IMR-90 (cell line): ENCODE data around the gene RSU1. TPM values are rescaled to one million over a fixed set of nuclear protein-coding genes. Genes with fewer than 3 reads are reported as not detected.

Source experiments
- ATAC-seq: fragments of 200-7000 bp; cut with Tn5 transposase; 2 replicates; pipeline ENCODE4 v1.9.1; 2020; ENCODE audit warnings: low read depth, mild to moderate bottlenecking, moderate library complexity
- Bru-seq: library from RNA; stranded (reverse); fragments of 400-500 nt; gene quantifications from one replicate; lab custom pipeline; 2021; lab: Mats Ljungman, UMichigan
- BruChase-seq, 2 experiments: library from RNA; stranded (reverse); fragments of 400-500 nt; gene quantifications; one replicate each; lab custom pipeline; 2021; lab: Mats Ljungman, UMichigan
- BruUV-seq: library from RNA; stranded (reverse); fragments of 400-500 nt; replicated peaks from 2 replicates; lab custom pipeline; 2021; lab: Mats Ljungman, UMichigan
- CTCF ChIA-PET: fragments of 300-600 bp; formaldehyde crosslinking; extraction: SDS; loops from one replicate; lab custom pipeline; 2021; ENCODE audit warnings: antibody characterized with exemption; lab: Yijun Ruan, JAX
- POLR2A ChIA-PET: fragments of 300-600 bp; sonication (Branson Sonifier 250); formaldehyde crosslinking; loops from one replicate; lab custom pipeline; 2022; ENCODE audit warnings: antibody characterized with exemption; ENCODE audit not compliant: unreplicated experiment; lab: Charles Lee
- DNase-seq: peaks from one replicate; pipeline ENCODE4 v3.0.0; 2013
- H2AFZ ChIP-seq: replicated peaks from 2 replicates; pipeline ENCODE3; 2013; ENCODE audit warnings: low read length, mild to moderate bottlenecking; ENCODE audit not compliant: poor library complexity
- H2AK5ac ChIP-seq: 2 replicates; pipeline ENCODE4 v1.6.1; 2013; ENCODE audit warnings: low read depth, low read length, inconsistent platforms
- H2AK9ac ChIP-seq: replicated peaks from 2 replicates; pipeline ENCODE3; 2013; ENCODE audit warnings: mild to moderate bottlenecking, low read depth, low read length, moderate library complexity; ENCODE audit not compliant: poor library complexity
- H2BK120ac ChIP-seq: 2 replicates; pipeline ENCODE4 v1.6.1; 2013; ENCODE audit warnings: low read depth, low read length, inconsistent platforms
- H2BK15ac ChIP-seq: 3 replicates; pipeline ENCODE4 v1.6.1; 2013; ENCODE audit warnings: low read depth, low read length, inconsistent platforms
- H2BK20ac ChIP-seq: 2 replicates; pipeline ENCODE4 v1.6.1; 2013; ENCODE audit warnings: low read depth, mild to moderate bottlenecking, inconsistent platforms, low read length, moderate library complexity
- H2BK5ac ChIP-seq: 2 replicates; pipeline ENCODE4 v1.6.1; 2013; ENCODE audit warnings: mild to moderate bottlenecking, low read depth, low read length, inconsistent platforms; ENCODE audit not compliant: poor library complexity, severe bottlenecking
- H3K14ac ChIP-seq: replicated peaks from 2 replicates; pipeline ENCODE4 v1.6.1; 2013; ENCODE audit warnings: low read depth, low read length, inconsistent platforms
- H3K18ac ChIP-seq: 2 replicates; pipeline ENCODE4 v1.6.1; 2013; ENCODE audit warnings: low read depth, low read length, control low read depth
- H3K23ac ChIP-seq: 2 replicates; pipeline ENCODE4 v1.6.1; 2013; ENCODE audit warnings: low read depth, low read length, inconsistent platforms
- H3K27ac ChIP-seq: 2 replicates; pipeline ENCODE4 v1.5.1; 2013; ENCODE audit warnings: mild to moderate bottlenecking, control low read depth, low read length; ENCODE audit not compliant: insufficient read depth
- H3K27me3 ChIP-seq: 2 replicates; pipeline ENCODE4 v1.6.1; 2013; ENCODE audit warnings: low read length; ENCODE audit not compliant: control insufficient read depth, insufficient read depth
- H3K36me3 ChIP-seq: 2 replicates; pipeline ENCODE4 v1.6.1; 2013; ENCODE audit warnings: low read length, mixed read lengths; ENCODE audit not compliant: control insufficient read depth, insufficient read depth
- H3K4ac ChIP-seq: 2 replicates; pipeline ENCODE4 v1.6.1; 2013; ENCODE audit warnings: low read depth, low read length, inconsistent platforms
- H3K4me1 ChIP-seq: 2 replicates; pipeline ENCODE4 v1.6.1; 2013; ENCODE audit warnings: low read length, mixed read lengths; ENCODE audit not compliant: control insufficient read depth, insufficient read depth
- H3K4me2 ChIP-seq: 2 replicates; pipeline ENCODE4 v1.6.1; 2013; ENCODE audit warnings: low read depth, mild to moderate bottlenecking, control low read depth, low read length, moderate library complexity
- H3K4me3 ChIP-seq: 2 replicates; pipeline ENCODE4 v1.5.1; 2013; ENCODE audit warnings: low read depth, mild to moderate bottlenecking, control low read depth, low read length, moderate library complexity; ENCODE audit not compliant: insufficient read depth
- H3K56ac ChIP-seq: 2 replicates; pipeline ENCODE4 v1.6.1; 2013; ENCODE audit warnings: low read length, inconsistent platforms; ENCODE audit not compliant: insufficient read depth; ENCODE audit errors: extremely low read depth
- H3K79me1 ChIP-seq, 2 experiments: 2 replicates each; pipeline ENCODE4 v1.6.1; 2013; ENCODE audit warnings: low read length in 2 of 2, inconsistent platforms in 1 of 2, low read depth in 1 of 2
- H3K9ac ChIP-seq: 2 replicates; pipeline ENCODE4 v1.6.1; 2013; ENCODE audit warnings: low read depth, low read length, control low read depth
- H3K9me1 ChIP-seq: 2 replicates; pipeline ENCODE4 v1.6.1; 2013; ENCODE audit warnings: low read length, inconsistent platforms; ENCODE audit not compliant: insufficient read depth
- H3K9me3 ChIP-seq: 2 replicates; pipeline ENCODE4 v1.6.1; 2013; ENCODE audit warnings: low read length; ENCODE audit not compliant: control insufficient read depth, insufficient read depth
- H4K20me1 ChIP-seq: 2 replicates; pipeline ENCODE4 v1.6.1; 2013; ENCODE audit warnings: low read length, inconsistent platforms; ENCODE audit not compliant: insufficient read depth
- H4K5ac ChIP-seq: 2 replicates; pipeline ENCODE4 v1.6.1; 2013; ENCODE audit warnings: mild to moderate bottlenecking, low read depth, low read length, control low read depth
- H4K8ac ChIP-seq, 2 experiments: 2 replicates each; pipeline ENCODE4 v1.6.1; 2013; ENCODE audit warnings: low read depth in 2 of 2, low read length in 2 of 2, control low read depth in 1 of 2, inconsistent platforms in 1 of 2
- H4K91ac ChIP-seq: 2 replicates; pipeline ENCODE4 v1.6.1; 2013; ENCODE audit warnings: low read depth, low read length, inconsistent platforms; ENCODE audit not compliant: insufficient read depth
- BHLHE40 ChIP-seq: fragments of 150-350 bp; IDR thresholded peaks from 2 replicates; pipeline ENCODE4 v1.6.1; 2016; ENCODE audit warnings: mild to moderate bottlenecking, low read depth, low read length
- CEBPB ChIP-seq: IDR thresholded peaks from 2 replicates; pipeline ENCODE4 v1.6.1; 2012; ENCODE audit warnings: low read depth, low read length, improper control_type of control experiment
- ELK1 ChIP-seq: fragments of 150-350 bp; IDR thresholded peaks from 2 replicates; pipeline ENCODE4 v1.6.1; 2016; ENCODE audit warnings: low read depth, mild to moderate bottlenecking, low read length, moderate library complexity, borderline replicate concordance
- FOS ChIP-seq: fragments of 150-350 bp; IDR thresholded peaks from 2 replicates; pipeline ENCODE4 v1.6.1; 2016; ENCODE audit warnings: low read depth, low read length
- MAFK ChIP-seq: IDR thresholded peaks from 2 replicates; pipeline ENCODE4 v1.6.1; 2012; ENCODE audit warnings: low read depth, low read length, improper control_type of control experiment
- MAZ ChIP-seq: IDR thresholded peaks from 2 replicates; pipeline ENCODE4 v1.6.1; 2012; ENCODE audit warnings: low read depth, mild to moderate bottlenecking, low read length, improper control_type of control experiment, moderate library complexity, borderline replicate concordance
- MXI1 ChIP-seq: IDR thresholded peaks from 2 replicates; pipeline ENCODE4 v1.6.1; 2012; ENCODE audit warnings: low read depth, mild to moderate bottlenecking, low read length, moderate library complexity, borderline replicate concordance
- NFE2L2 ChIP-seq: fragments of 150-350 bp; IDR thresholded peaks from 2 replicates; pipeline ENCODE4 v1.6.1; 2016; ENCODE audit warnings: low read depth, mild to moderate bottlenecking, low read length
- POLR2A ChIP-seq: IDR thresholded peaks from 2 replicates; pipeline ENCODE4 v1.6.1; 2012; ENCODE audit warnings: mild to moderate bottlenecking, low read depth, low read length
- RFX5 ChIP-seq: IDR thresholded peaks from 2 replicates; pipeline ENCODE4 v1.8.0; 2012; ENCODE audit warnings: low read depth, mild to moderate bottlenecking, low read length, moderate library complexity
- SMC3 ChIP-seq: fragments of 150-350 bp; IDR thresholded peaks from 2 replicates; pipeline ENCODE4 v1.6.1; 2016; ENCODE audit warnings: low read depth, mild to moderate bottlenecking, antibody characterized with exemption, low read length, moderate library complexity
- USF2 ChIP-seq: fragments of 150-350 bp; IDR thresholded peaks from 2 replicates; pipeline ENCODE4 v1.6.1; 2017; ENCODE audit warnings: mild to moderate bottlenecking, antibody characterized with exemption, low read length, low read depth
- WGBS, 2 experiments: methylation state at CpG; one replicate each; pipeline versions ENCODE4 v1.1.5 to v1.1.7; 2013; ENCODE audit warnings: missing lambda C conversion rate in 2 of 2; ENCODE audit not compliant: insufficient read length in 1 of 2; ENCODE audit errors: extremely low coverage in 2 of 2; 5-methylcytosine and 5-hydroxymethylcytosine counted together
- dilution Hi-C: fragments of 300-500 bp; cut with HindIII; formaldehyde crosslinking; loops from one replicate; pipeline ENCODE4 v1.14.3; 2018; ENCODE audit warnings: low sequenced_read_pairs; ENCODE audit not compliant: unreplicated experiment
- in situ Hi-C: fragments of 300-500 bp; cut with MboI; formaldehyde crosslinking; loops from 3 replicates; pipeline ENCODE4 v1.14.3; 2019; ENCODE audit warnings: low sequenced_read_pairs, inconsistent platforms, mixed read lengths
- intact Hi-C: fragments of 100-400 bp; cut with micrococcal nuclease; formaldehyde crosslinking; loops from 2 replicates; pipeline ENCODE4 v1.10.0; 2022
- long read RNA-seq: library from polyadenylated mRNA; unstranded; transcript quantifications from one replicate; pipeline ENCODE4 v2.0.0, GENCODE V29; 2021; ENCODE audit not compliant: unreplicated experiment
- polyA plus RNA-seq, 3 experiments: library from polyadenylated mRNA; depleted of rRNA; stranded (reverse); fragments of >200 nt; gene quantifications; 2 replicates each; pipeline ENCODE4 v1.2.3, GENCODE V29; 2012; ENCODE audit warnings: low replicate concordance in 1 of 3
- total RNA-seq: library from RNA; depleted of rRNA; stranded (reverse); fragments of >200 nt; gene quantifications from 2 replicates; pipeline ENCODE4 v1.2.3, GENCODE V29; 2012; rRNA removed

Gene RSU1
- total RNA-seq (104 and 134 TPM in 2 replicates), polyA plus RNA-seq (2012; rRNA removed) (148 TPM in 2 replicates), Bru-seq, nascent RNA (percentile 90 among the genes with signal in this experiment), BruChase-seq, experiment 1, labeled RNA remaining after a 6-hour chase (percentile 78 among the genes with signal in this experiment), BruChase-seq, experiment 2, labeled RNA remaining after a 2-hour chase (percentile 76 among the genes with signal in this experiment)
- polyA plus RNA-seq (2012; cell fraction: cytosol; rRNA removed): 56.7 and 105 TPM in 2 replicates
- polyA plus RNA-seq (2012; cell fraction: nucleus; rRNA removed; ENCODE audit: low replicate concordance): 16.1 and 66.8 TPM in 2 replicates
- long read RNA-seq, transcript RSU1-203 (8 exons, 3,919 nt): minor isoform, 23 of 234 reads
- long read RNA-seq, transcript RSU1-201 (9 exons, 3,834 nt): major isoform, 142 of 234 reads
- long read RNA-seq, transcript RSU1-205 (8 exons, 3,639 nt): minor isoform, 47 of 234 reads
- long read RNA-seq, partial matches to known transcripts: 11 of 234 reads
- long read RNA-seq, other reads (novel, unspliced or antisense): 11 of 234 reads

GRCh38 chr10:16817125-16818019, at the start of gene RSU1:
Gene RSU1 (minus strand): TSS chr10:16817424. CDS start chr10:16817081, 343 bp downstream.
- peak within 1 kb of the TSS; percentile 66 for H3K27ac ChIP-seq
- peak within 1 kb of the TSS; percentile 65 for H3K4me3 ChIP-seq
- H3K9ac ChIP-seq: peak within 1 kb of the TSS; percentile 84
- peak within 1 kb of the TSS; percentile 66 for H2BK5ac ChIP-seq
- H3K9me1 ChIP-seq: peaks cover 13% of the 10 kb centered on the region
- H4K91ac ChIP-seq: peak within 1 kb of the TSS; percentile 69
- no TSS peak for BruUV-seq
- H3K9me3 ChIP-seq: peaks cover 3% of the 10 kb centered on the region
- H3K56ac ChIP-seq: peak within 1 kb of the TSS; percentile 85
- H2BK120ac ChIP-seq: peak within 1 kb of the TSS; percentile 32
- peak within 1 kb of the TSS; percentile 80 for H3K23ac ChIP-seq
- H2BK20ac ChIP-seq: no peak within 1 kb of the TSS
- peak within 1 kb of the TSS; percentile 27 to 77 for H4K8ac ChIP-seq
- peaks cover 8 to 37% of the 10 kb centered on the region in 2 experiments; a peak in 3 of 4 replicates for H3K79me1 ChIP-seq
- H2AK9ac ChIP-seq: peak within 1 kb of the TSS; percentile 80
- H3K14ac ChIP-seq: peak within 1 kb of the TSS; percentile 82
- 3% methylated on average over 11 of the region's 65 CpGs; no CpG with 5 or more reads in 1 of the 2 experiments for WGBS, 2 experiments
- H3K4me2 ChIP-seq: peak within 1 kb of the TSS; percentile 96
- H3K18ac ChIP-seq: peak within 1 kb of the TSS; percentile 22
- POLR2A ChIA-PET: interaction anchor here (0.6 to 1.1 kb wide), 3 partner anchors 415 to 630 kb away, joined by 3 to 4 read pairs (median 3); no protein-coding TSS in a partner anchor
- peaks cover 6% of the 10 kb centered on the region for H3K4me1 ChIP-seq
- dilution Hi-C loops (no loop called here), in situ Hi-C loops (no loop called here), intact Hi-C loops (no loop called here)
- DNase-seq (peak; percentile 100), ATAC-seq (peak; percentile 98)
- peak within 1 kb of the TSS; percentile 90 for H3K4ac ChIP-seq
- peak within 1 kb of the TSS; percentile 57; the same call in 1 of the 3 replicates for H2BK15ac ChIP-seq
- TF ChIP-seq FOS: 0 out of 2 replicates have a peak, but pooled peaks have one; percentile 7
- TF ChIP-seq POLR2A: peak; percentile 67
- peak; percentile 56 for TF ChIP-seq USF2
- peak; percentile 99 for TF ChIP-seq CEBPB
- no peak for TF ChIP-seq NFE2L2
- TF ChIP-seq ELK1: peak; percentile 77; the same call in 1 of the 2 replicates
- TF ChIP-seq RFX5: 0 out of 2 replicates have a peak, but pooled peaks have one; percentile 14
- peak; percentile 92; the same call in 1 of the 2 replicates for TF ChIP-seq MXI1
- TF ChIP-seq SMC3: no peak
- TF ChIP-seq MAZ: peak; percentile 72; the same call in 1 of the 2 replicates
- peak; percentile 59; the same call in 1 of the 2 replicates for TF ChIP-seq BHLHE40
- no peak for TF ChIP-seq MAFK
- peaks cover 10% of the 10 kb centered on the region; the same call in 1 of the 2 replicates for H4K20me1 ChIP-seq
- H3K36me3 ChIP-seq: no peaks in the 10 kb centered on the region
- CTCF ChIA-PET: interaction anchor here (0.6 to 0.9 kb wide), 2 partner anchors 9 to 875 kb away, joined by 3 to 4 read pairs; no protein-coding TSS in a partner anchor
- peak within 1 kb of the TSS; percentile 93 for H2AFZ ChIP-seq
- H3K27me3 ChIP-seq: no peaks in the 10 kb centered on the region
- peak within 1 kb of the TSS; percentile 82 for H2AK5ac ChIP-seq
- H4K5ac ChIP-seq: peak within 1 kb of the TSS; percentile 28
